NCI-H446 (cell line): ENCODE results near the gene TMCC2.

ENCODE experiments used
- DNase-seq, 2 experiments: peaks; one replicate each; lab custom pipeline; 2025; lab: John Stamatoyannopoulos, UW

Gene TMCC2

GRCh38 chr1:205260948-205261732 is 33.4 kb downstream of the TMCC2 start:
- DNase-seq, result no peak

- DNase-seq, result no peak
These were observed 34.4 kb downstream of the TMCC2 start for GRCh38 chr1:205261946-205262691.

DNA sequence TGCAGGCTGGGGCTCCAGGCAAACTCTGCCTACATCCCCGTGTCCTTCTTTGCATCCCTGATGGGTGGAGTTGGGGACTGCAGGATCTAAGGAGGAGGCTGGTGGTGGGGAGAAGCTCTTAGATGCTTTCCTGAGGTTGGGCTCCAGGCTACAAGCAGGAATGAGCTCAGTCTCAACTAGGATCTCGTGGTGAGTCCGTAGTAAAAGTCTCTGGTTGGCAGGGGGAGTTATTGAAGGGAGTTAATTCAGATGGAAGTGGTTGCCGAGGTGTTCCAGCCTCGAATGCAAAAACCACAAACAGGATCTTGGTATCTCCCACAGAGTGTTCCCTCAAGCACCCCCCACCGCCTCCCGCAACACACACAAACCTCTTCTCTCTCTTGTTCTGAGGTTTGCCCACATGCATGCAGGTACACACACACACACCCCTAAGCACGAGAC is 35.0 kb downstream of the TMCC2 start:
- no peak for DNase-seq

DNA sequence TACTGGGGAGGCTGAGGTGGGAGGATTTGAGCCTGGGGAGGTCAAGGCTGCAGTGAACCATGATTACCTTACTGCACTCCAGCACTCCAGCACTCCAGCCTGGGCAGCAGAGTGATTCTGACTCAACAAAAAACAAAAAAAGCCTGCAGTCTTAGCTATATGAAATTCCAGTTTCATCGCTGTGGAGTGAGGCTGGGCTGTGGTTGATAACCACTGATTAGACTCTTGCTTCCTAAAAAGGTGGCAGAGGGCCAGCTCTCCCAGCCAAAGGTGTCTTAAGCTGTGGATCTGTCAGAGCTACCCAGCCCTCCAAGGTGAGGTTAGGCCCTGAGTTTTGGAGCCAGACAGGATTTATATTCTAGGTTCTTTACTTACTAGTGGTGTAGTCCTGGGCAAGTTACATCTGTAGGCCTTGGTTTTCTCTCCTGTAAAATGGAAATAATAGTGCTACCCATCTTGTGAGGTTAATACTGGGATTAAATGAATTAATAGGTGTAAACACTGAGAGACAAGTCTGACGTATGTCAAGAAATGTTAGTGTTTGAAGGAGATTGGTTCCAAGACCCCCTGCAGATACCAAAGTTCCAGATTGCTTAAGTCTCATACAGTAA is 35.9 kb downstream of the TMCC2 start:
- DNase-seq, result no peak

- no peak for DNase-seq
These were observed 39.0 kb downstream of the TMCC2 start for GRCh38 chr1:205266611-205267305.

DNA sequence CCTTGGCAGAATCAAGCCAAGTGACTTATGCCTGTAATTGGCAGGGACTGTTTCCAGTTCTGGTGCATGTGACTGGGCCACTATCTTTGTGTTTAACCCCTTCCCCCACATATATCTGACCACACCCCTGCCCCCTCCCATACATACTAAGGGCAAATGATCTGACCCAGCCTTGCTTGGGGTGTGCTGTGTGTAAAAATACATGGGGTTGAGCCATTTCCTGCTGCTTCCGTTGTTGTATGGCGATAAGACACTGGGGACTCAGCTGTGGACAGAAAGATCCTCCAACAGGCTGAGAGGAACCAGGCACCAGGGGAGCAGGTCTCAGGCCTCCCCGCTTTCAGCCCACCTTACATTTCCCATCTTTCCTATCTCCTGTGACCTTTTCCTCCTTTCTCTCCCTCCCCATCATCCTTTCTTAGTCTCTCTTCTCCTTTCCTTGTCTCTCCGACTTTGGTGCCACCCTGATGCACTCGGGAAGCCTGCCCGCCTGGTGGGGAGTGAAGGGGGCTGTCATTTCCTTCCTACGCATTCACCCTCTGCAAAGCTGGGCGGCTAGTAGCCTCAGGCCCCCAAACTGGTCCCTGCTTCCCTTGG is 39.7 kb downstream of the TMCC2 start:
- no peak for DNase-seq

- DNase-seq, result no peak
These were observed 41.3 kb downstream of the TMCC2 start for GRCh38 chr1:205268846-205269680.

GRCh38 chr1:205269711-205270110 is 42.0 kb downstream of the TMCC2 start:
- no peak for DNase-seq

GRCh38 chr1:205270271-205270670 is 42.5 kb downstream of the TMCC2 start:
- no peak for DNase-seq

DNA sequence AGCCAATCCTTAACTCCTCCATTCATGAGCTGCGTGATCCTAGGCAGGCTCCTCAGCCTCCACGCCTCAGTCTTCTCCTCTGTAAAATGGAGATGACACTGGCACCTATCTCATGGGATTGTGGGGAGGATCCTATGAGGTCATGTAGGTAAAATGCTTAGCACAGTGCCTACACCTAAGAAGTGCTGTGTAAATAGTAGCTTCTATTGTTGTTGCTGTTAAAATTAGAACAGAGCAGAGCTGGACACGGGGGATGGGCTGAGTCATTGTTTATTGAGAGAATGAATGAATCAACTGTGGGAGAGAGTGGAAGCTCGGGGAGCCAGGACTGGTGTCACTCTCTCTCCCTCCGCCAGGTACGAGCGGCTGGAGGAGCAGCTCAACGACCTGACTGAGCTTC is 43.0 kb downstream of the TMCC2 start:
- DNase-seq, result no peak

DNA sequence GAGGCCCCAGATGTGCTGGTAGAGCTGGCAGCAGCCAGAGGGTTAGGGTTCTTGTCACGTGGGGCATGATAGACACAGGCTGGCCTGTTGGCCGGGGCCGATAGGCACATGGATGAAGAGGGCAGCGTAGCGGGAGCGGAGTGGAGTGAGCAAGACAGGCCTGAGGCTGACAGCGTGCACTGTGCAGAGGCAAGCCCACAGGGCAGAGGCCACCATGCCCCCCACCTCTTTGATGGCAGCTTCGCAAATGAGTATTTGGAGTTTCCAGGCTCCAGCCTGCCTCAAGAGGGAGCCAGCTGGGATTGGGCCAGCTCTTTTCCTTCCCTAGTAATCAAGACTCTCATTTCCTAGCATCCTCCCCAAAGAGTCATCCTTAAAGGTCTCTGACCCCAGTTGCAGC is 43.5 kb downstream of the TMCC2 start:
- DNase-seq, result peak in 1 of 2 experiments; percentile 33

DNA sequence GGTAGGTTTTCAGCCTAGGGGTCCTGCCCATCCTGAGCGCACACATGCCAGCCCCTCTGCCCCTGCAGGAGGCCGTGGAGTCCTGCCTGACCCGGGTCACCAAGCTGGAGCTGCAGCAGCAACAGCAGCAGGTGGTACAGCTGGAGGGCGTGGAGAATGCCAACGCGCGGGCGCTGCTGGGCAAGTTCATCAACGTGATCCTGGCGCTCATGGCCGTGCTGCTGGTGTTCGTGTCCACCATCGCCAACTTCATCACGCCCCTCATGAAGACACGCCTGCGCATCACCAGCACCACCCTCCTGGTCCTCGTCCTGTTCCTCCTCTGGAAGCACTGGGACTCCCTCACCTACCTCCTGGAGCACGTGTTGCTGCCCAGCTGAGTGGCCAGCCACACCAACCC is 44.0 kb downstream of the TMCC2 start:
- no peak for DNase-seq

DNA sequence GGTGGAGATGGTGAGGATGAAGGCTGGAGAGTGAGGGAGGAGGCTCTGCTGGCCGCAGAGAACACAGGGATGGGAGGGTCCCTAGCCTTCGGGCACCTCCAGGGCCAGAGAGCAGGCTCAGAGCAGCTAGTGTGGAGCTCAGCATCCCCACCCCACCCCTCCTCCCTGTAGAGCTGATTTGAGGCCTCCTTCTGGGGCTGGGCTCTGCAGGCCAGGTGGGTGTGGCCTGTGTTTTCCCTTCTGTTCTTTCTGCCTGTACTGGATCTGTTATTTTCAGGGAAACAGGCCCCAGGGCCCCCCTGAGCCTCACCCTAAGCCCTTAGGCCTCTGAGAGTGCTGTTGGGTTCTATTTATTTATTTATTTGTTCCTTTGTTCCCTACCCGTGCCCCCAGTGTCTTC is 44.8 kb downstream of the TMCC2 start:
- DNase-seq, result no peak

- peak; percentile 66 to 88 for DNase-seq
These were observed 45.8 kb downstream of the TMCC2 start for GRCh38 chr1:205273551-205273982.

DNA sequence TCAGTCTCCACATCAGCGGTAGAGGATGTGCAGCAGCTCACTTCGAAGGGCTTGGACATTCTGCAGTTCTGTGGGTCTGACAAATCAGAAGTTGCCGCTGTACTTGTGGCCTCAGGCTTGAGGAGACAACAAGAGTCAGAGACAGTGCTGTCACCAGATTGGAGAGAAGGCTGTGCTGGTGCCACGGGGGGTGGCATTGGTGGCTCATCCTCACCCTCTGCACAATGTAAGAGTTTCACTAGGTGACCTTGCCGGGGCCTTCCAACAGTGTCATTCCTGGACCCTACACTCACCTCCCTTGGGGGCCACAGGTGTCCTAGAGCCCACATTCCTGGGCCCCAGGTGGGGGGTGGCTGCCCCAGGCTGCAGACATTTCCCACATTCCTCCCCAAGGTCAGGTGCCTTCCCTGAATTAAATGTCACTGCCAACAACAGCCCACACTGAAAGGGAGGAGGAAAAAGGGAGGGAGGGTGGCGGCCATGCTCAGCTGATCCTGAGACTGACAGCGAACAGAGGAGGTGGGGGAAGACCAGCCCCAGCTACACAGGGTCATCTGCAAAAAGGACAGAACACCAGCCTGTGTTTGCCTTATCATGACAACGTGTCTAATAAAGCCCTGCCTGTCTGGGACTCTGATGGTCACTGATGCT is 46.4 kb downstream of the TMCC2 start:
- DNase-seq, result no peak

- DNase-seq, result no peak
These were observed 47.4 kb downstream of the TMCC2 start for GRCh38 chr1:205275133-205275532.

DNA sequence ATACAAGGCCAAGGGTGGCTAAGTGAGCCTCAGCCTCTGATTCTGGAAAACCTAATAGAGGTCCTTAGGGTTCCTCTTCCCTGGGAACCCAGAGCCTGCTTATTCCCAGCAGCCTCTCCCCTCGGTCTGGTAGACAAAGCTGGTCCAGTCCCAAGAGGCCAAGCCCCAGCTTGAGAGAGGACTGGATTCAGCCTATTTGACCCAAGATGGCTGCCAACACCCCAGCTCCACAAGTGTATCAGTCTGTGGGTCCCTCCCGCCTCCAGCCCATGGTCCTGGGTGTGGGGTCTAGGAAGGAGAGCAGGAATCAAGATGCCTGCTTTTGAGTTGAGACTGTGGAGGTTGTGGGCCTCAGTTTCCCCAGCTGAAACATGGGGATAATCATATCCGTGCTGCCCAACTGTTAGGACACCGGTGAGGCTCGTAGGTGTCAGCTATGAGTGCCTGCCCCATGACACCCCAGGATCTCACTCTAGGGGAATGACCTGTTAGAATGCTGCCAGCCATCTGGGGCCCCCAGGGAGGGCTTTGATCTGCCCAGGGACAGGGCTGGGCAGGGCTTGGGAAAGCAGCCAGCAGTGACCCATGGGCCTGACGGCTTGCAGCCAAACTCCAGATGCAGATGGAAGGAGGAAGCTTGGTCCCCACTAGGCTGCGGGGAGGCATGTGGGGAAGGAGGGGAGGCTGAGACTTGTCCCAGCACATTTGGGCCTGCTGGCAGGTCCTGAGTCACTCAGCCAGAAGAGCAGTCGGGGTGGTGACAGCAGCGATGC is 48.4 kb downstream of the TMCC2 start:
- DNase-seq, result no peak

DNA sequence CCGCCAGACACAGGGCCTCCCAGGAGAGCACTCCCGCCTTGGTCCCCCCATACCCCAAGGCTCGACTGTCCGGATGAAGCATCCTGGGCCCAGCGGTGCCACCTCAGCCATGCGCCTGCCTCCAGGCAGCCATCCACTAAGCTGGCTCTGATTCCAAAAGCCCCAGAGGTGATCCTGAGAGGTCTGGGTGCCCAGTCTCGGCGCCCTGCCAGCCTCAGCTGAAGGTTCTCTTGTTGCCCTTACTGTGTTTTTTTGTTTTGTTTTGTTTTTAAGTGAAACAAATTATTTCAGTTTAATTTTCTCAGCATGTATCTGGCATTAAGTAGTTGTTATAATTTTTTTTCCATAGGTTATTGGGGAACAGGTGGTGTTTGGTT is 48.9 kb downstream of the TMCC2 start:
- DNase-seq, result no peak

DNA sequence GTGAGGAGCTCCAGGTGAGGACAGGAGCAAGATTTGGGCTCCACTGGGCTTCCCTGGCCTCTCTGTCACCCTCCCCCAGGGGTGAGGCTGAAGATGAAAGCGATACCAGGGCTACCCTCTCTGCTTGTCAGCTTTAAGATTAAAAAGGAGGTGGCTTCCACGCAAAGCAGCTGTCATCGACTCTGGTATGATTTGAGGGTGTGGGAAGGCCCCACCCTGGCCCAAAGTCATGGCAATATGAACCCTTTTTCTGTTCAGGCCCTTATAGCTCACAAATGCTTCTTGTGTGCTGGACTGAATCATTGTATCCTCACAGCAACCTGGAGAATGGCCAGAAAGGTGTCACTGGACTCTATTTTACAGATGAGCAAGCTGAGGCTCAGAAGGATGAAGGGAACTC is 52.2 kb downstream of the TMCC2 start:
- no peak for DNase-seq
